ENCODE measurements around the gene LRRC45.

Gene LRRC45

DNA sequence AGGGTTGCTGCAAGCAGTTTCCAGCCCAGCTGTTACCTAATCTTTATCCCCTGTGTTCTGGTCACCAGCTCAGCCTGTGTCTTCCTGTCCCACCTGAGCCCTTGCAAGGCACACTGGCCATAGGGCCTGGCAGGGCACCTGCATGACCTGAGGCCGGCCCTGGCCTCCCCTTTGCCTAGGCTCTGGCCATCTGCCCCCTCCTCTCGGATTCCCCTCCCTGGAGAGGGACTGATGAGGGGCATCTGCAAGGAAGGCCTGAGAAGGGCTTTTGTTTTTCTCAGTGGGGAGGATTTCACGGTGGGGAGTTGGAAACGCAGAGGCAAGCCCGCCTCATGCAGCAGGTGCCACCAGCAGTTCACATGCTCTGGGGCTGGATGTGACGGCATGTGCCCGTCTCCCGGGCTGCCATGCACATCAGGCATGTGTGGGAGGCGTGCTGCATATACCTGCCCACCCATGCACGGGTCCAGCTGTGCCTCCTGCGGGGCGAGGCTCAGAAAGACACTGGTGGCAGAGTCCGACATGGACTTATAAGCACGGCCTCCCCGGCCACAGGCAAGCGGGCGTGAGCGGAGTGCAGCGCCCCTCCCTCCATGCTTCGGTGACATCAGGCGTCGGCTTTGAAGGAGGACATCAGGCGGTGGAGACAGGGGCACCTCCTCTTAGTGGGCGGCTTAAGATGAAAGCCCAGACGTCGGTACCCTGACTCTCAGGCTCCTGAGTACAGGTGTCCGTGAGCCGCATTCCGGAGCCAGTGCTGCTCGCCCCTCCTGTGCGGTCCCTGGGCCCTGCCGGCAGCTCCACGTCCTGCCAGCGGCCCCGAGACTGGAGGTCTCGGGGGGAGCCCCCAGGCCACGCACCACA lies 29.1 kb upstream of the LRRC45 start:
- DNase-seq (ENCODE audit: low spot score) = no peak

DNA sequence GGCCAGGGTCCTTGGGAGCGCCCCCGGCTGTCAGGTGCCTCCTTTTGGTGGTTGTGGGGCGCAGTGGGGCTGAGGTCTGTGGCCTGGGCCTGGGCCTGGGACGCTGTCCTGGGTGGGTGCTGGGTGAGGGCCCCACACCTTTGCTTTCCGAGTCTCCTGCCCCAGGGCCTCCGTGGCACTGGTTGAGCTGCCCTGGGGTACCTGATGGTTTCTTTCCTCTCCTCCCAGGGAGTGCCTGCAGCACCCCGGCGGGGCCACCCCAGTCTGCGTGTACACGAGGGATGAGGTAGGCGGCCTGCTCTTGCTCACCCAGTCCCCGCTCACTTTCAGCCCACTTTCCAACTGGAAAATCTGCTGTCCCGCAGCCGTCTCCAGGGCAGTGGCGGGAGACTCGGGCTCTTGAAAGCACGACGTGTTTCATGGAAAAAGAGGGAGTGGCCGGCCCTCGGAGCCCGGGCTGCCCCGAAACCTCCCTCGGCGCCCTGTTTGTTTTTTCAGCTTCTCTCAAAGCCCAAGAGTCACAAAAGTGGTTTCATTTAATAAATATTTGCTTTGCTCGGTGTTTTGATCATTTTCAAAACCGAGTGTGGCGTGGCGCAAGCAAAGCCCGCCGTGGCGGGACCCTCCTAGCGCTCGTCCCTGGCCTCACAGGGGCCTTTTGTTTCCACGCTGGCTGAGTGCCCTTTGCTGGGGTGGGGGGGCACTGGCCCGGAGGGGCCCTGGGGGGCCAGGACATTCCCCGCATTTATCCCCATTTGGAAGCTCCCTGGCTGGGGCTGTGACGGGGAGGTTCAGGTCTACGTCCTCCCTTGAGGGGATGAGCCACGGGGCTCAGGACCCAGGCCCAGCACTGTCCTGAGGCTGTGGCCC lies 28.3 kb upstream of the LRRC45 start:
- no peak for DNase-seq (ENCODE audit: low spot score)

DNA sequence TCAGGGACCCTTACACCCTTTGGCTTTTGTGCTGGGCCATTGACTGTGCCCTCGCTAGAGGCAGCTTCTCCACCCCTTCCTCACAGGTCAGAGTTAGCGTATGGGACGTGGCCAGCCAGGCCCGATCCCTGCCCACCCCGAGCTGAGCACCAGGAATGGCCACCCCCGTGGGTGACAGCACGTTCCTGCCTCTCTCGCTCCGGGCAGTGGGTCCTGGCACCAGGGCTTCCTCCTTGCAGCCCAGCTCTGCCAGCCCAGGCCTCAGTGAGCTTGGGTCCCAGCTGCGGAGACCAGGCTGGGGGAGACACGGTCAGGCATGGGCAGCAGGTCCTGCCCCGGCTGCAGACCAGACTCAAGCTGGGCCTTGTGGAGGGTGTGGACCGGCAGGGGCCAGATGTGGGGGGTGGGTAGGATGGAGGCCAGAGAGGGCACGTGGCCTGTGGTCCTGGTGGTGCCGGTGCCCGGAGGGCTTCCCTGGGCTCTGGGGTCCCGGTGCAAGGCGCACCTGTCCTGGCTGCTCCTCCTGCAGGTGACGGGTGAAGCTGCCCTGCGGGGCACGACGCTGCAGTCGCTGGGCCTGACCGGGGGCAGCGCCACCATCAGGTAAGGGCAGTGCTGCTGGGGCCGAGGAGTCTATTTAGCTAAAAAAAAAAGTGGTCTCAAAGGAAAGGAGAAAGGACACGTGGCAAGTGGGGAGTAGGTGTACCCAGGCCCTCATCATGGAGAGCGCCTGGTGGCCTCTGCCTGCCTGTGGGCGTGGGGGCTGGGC lies 27.5 kb upstream of the LRRC45 start:
- DNase-seq (ENCODE audit: low spot score) = no peak

DNA sequence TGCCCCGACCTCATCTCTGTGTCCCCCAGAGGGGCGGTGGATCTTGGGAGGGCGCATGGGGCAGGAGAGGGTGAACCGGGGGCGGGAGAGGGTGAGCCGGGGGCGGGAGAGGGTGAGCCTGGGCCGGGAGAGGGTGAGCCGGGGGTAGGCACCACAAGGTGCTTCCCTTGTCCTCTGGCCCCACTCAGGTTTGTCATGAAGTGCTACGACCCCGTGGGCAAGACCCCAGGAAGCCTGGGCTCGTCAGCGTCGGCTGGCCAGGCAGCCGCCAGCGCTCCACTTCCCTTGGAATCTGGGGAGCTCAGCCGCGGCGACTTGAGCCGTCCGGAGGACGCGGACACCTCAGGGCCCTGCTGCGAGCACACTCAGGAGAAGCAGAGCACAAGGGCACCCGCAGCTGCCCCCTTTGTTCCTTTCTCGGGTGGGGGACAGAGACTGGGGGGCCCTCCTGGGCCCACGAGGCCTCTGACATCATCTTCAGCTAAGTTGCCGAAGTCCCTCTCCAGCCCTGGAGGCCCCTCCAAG lies 26.8 kb upstream of the LRRC45 start:
- DNase-seq (ENCODE audit: low spot score) = no peak

DNA sequence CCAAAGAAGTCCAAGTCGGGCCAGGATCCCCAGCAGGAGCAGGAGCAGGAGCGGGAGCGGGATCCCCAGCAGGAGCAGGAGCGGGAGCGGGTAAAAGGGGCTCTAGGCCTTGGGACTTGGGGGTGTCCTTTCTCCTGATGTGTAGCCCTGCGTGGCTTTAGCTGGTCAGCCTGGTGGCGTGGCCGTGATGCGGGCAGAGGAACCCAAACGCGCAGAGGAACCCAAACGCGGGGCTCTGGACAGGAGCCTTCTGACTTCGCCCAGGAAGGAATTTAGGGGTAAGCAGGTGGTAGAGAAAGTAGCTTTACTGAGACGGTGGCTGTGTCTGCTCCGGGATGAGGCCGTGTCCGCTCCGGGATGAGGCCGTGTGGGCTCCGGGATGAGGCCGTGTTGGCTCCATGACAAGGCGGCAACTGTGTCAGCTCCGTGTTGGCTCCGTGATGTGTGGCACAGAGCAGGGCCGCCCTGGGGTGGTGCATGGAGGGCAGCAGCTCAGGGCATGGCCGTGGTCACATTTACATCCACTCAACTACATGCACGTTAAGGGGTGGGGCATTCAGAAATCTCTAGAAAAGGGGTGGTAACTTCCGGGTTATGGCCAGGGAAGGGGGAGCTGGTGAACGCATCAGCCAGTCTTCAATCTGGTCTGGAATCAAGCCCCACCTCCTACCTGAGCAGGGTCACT lies 26.2 kb upstream of the LRRC45 start:
- no peak for DNase-seq (ENCODE audit: low spot score)

DNA sequence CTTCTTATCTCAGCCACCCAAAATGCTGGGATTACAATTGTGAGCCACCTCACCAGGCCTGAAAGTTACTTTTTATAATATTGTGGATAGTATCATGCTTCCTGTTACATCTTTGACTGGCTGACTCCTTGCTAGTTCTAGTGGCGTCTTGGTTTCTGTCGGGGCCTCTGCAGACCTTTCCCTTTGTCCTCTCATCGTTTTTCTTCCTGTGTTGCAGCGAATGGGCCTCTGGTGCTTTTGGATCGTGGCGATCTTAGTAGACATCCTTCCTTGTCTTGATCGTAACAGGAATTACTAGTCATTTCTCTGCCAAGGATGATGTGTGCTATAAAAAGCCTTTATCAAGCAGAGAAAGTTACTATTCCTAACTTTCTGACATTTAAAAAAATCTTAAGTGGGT lies 24.9 kb upstream of the LRRC45 start:
- no peak for DNase-seq (ENCODE audit: low spot score)

DNA sequence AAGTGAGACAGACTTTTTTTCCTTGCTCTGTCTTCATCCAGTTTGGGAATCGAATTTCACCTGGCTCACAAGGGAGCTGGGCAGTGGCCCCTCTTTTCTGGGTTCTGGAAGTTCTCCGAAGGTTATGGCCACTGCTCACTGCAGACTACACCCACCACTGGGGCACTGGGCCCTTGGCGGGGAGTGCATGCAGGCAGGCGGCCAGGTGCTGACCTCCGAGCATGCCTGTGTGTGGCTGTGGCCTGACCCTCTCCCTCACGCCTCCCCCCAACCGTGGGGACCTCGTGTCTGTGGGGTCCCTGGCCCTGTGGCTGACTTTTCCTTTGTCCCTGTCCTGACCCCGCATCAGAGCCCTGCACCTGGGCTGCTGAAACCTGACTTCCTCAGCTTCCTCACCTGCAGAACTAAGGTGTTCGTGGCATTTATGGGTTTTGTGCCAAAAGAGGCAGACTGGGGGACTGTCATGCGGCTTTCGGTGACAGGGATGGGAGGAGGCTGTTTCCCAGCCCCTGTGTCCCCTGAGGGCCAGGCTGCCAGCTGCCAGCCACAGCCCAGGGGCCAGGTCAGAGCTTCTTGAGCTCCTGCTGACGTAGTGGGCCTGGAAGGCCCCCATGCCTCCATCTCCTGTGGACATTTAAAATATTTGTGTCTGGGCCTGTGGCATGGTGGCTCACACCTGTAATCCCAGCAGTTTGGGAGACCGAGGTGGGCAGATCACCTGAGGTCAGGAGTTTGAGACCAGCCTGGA lies 24.2 kb upstream of the LRRC45 start:
- DNase-seq (ENCODE audit: low spot score) = no peak

DNA sequence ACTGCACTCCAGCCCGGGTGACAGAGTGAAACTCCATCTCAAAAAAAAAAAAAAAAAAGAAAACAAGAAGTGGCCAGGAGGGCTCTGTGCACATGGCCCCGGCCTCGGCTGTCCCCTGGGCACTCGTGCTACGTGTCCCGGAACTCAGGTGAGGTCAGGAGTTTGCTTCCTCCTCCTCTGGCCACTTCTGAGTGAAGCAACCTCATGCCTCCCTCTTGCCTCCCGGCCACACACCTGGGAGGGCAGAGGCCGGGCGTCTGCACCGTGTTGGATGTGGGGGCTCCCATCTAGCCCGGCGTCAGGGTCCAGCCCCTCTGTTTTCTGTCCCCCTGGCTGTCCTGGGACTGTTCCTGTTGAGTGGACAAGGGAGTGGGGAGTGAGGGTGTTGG lies 23.5 kb upstream of the LRRC45 start:
- DNase-seq (ENCODE audit: low spot score) = no peak

DNA sequence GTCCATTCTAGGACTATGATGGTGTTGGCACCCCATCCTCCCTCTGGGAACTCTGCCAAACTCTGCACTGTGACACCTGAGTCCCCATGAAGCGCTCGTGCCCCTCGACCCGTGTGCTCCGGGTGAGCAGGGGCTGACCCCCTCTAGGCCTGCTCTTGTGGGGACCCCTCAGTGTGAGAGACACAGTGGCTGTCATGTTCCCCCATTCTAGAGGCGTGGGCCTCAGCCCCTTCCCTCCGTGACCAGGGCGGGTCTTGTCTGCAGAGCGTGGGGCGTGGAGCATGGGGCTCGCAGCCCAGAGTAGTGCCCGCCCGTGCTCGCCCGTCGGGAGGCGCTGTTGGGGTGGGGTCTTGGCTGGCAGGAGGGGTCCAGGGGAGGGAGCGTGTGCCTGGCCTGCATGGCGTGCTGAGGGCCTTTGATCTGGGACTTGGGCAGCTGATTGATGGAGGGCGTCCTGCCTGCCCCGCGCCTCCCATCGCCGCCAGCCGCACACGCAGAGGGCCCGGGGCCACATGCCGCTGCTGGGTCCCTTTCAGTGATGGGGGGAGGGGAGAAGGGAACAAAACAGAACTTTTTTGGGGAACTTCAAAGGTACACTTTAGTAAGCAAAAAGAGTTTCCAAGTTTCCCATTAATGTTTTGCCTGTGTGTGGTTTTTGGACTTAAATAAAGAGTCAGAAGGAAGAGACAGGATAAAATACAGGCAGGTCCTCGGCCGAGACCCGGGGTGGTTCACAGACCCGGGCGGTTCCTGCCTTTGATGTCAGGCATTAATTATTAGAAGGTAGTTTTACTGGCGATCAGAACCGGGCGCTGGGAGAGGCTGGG lies 22.9 kb upstream of the LRRC45 start:
- DNase-seq (ENCODE audit: low spot score) = no peak

DNA sequence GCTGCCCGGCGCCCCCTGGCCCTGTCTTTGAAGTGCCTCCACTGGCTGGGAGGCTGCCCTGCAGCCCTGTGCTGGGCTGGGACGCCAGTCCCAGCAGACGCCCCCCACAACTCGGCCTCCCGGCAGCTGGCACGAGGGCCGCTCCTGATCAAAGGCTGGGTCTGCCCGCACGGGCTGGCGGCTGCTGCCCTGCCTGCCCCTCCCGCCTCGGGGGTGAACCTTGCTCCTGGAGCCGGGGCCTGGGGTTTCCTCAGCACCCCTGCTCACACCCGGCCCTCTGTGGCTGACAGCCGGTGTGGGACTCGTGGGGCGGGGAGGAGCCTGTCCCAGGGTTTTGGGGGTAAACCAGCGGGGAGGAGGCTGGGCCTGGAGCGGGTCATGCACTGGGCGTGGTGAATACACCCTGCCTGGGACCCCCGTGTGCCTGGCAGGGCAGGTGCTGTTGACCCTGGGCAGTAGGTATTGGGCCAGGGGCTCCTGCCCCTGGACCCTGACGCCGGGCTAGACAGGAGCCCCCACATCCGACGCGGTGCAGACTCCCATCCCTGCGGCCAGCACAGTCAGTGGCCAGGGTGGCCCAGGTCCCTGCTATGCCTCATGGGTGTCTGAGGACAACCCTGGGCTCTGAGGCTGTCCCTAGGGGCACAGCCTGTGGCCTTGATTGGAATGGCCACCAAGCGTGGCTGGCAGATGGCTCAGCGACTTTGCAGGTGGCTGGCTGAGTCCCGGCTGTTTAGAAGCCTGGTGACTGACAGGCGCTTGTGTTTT lies 22.1 kb upstream of the LRRC45 start:
- DNase-seq (ENCODE audit: low spot score) = no peak

DNA sequence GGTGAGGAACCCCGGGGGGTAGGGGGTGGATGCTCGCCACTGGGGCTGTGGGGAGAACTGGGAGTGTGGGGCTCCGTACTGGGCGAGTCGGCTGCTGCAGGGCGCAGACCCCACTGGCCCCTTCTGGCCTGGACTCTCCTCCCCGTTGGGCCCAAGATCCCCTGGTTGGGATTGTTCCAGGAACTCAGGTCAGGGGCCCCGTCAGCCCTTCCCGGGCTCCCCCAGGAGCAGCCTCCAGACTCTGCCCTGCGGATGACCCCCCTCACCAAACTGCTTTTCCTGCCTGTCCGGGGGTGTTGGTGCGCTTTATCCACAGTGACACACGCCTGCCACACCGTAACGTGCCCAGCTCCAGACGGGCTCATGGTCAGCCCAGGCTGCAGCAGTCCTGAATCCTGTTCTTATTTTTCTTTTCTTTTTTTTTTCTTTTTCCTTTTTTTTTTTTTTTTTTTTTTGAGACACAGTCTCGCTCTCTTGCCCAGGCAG lies 21.5 kb upstream of the LRRC45 start:
- DNase-seq (ENCODE audit: low spot score) = no peak

DNA sequence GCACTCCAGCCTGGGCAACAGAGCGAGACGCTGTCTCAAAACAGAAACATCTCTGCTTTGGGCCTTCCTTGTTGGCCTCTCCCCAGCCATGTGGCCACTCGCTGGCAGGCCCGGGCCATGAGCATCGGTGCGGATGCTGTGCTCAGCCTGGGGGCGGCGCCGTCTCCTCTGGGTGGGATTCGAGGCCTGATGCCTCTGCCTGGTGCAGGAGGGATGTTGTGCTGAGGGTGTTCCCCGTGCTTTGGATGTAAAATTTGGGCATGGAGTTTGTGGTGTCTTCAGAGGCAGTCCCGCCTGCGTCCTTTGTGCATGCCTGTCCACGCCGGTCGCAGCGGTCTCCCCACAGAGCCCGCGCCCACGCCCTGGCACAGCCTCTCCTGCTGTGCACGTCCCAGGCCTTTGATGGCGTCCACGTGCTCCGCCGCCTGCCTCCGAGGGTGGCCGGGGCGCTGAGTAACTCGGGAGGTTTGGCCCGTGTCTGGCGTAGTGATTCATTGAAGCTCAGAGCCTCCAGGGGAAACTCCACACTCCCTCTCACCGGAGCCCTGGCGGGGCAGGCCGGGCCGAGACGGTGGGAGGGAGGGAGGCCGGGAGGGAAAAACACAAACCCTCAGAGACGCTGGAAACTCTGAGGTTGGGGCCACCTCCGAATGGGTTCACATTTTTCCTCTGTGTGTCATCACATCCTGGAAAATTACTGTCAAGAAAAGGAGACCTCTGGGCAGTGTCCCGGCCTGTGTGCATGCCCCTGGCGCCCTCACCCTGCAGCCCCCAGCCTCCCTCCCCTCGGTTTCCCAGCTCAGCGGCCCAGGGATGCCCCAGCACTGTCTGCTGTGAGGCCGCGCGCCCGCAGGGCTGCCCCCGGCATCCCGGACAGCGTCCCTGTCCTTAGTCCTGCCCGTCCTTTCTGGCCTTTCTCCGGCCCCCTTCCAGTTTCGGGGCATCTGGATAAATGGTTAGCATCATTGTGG lies 19.4 kb upstream of the LRRC45 start:
- no peak for DNase-seq (ENCODE audit: low spot score)

DNA sequence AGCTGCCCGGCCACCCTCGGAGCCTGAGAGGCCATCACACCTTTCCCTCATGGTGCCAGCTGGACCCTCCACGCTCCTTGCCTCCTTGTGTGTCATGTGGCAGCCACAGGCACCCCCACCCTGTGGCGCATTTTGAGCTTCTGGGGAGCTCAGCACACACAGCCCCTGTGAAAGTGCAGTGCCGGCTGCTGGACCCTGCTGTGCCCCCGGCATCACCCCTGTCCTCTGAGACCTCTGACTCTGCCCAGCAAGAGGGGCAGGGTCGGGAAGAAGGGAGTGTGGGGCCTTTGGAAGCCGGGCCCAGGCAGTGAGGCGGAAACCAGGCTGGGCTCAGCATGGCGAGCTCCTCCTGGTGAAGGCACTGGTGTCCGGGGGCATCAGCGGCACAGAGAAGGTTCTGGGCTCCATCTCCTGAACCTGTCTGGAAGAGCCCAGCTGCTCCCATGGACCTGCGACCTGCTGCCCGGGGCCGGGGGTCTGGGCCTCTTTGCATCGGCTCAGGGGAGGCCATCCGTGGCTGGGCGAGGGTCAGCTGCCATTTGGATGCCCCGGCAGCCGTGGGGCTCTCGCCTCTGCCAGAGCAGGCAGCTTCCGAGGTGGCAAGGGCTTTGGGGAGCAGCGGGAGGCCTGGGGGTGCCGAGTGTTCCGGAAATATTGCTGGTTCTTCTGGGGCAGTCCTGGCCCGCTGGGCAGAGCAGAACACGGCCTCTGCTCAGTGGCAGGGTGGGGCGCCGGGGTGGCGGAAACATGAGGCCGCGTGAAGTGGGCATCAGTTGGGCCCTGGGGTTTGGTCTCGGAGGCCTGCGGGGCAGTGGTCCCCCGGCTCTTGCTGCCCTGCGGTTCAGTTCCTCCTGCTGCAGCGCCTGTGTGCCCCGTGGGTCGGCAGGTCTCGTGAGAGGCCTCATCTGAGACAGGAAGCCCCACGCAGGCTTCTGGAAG lies 18.3 kb upstream of the LRRC45 start:
- DNase-seq (ENCODE audit: low spot score) = no peak

DNA sequence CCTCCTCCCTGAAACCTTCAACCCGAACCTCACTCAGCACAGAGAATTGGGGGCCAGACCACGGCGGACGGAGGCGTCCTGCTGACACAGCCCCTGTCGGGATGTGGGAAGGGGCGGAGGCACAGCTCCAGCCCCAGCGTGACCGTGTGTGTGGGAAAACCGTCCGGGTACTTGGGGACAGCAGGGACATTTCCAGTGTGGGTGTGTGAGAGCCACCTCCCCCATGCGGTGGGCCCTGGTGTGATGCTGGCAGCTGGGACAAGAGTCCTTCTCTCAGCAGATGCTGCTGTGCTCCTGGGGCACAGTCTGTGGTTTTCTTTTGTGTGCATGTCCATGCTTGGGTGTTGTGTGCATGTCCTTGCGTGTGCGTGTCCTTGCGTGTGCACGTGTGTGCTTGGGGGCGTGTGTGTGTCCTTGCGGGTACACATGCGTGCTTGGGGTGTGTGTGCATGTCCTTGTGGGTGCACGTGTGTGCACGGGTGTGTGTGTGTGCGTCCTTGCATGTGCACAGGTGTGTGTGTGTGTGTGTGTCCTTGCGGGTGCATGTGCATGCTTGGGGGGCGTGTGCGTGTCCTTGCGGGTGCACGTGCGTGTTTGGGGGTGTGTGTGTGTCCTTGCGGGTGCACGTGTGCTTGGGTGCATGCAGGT lies 17.3 kb upstream of the LRRC45 start:
- no peak for DNase-seq (ENCODE audit: low spot score)

DNA sequence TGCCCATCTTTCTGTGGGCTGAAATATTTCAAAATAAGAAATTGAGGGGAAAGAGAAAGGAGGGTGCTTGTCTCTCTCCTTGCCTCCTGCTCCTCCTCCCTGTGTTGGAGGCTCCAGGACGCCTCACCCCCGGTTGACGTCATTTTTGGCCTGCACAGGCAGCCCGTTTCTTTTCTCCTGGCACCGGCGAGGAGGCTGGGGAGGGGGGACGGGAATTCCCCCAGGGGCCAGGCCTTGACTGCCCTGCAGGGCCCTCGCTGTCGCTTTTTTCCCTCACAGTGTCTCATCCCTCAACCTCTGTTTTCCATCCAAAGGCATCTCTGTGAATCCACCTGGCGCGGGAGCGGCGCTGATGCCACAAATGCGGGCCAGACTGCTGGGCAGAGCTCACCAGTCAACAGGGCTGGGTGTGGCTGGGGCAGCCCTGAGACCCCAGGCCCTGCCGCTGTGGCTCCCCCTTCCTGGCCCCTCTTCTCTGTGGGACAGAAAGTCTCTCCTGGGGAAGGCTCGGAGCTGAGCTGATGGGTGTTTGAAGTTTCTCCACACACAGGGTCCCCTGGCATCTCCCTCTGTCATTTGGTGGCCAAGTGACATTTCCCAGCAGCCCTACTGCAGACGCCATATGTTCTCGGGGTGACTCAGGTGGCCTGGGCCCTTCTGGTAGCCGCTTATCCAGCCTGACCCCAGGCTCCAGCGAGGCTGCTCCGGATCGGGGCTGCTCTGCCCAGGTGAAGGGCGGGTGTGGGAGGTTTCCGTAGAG lies 16.5 kb upstream of the LRRC45 start:
- DNase-seq (ENCODE audit: low spot score) = peak; percentile 66

DNA sequence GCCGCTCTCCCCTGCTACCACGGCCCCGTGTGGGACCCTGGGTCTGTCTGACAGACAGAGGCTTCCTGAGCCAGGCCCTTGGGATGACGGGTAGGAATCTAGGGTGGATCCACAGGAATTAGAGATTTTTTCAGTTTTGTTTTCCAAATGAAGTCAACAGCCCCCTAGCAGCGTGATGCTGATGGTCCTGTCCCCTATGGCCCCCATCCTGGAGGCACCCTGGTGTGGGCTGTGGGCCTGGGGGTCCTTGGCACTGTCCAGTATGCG lies 15.9 kb upstream of the LRRC45 start:
- no peak for DNase-seq (ENCODE audit: low spot score)
